Aorta (tissue), 4 donors: Measurements from ENCODE around the gene GFRA1. TPM values are rescaled to one million over a fixed set of nuclear protein-coding genes. Genes with fewer than 3 reads are reported as not detected.

ENCODE experiments used
- polyA plus RNA-seq, 2 donors: library from polyadenylated mRNA; stranded (reverse); fragments of 200-250 nt; gene quantifications; one replicate each; pipeline ENCODE4 v1.2.3, GENCODE V29; 2013
- total RNA-seq, 2 donors: library from RNA; stranded (reverse); fragmentation: NEBNext Ultra II Directional; extraction: Animal tissue kit (Norgen Biotek cat#: 25700); gene quantifications; one replicate each; pipeline ENCODE4 v1.2.1, GENCODE V29; 2021
- donor health status: healthy with polysubstance abuse.
- donor health status: Bipolar disorder and iron deficiency.
- donor health status: DM: no; HTN: no; CAD: no.
- donor health status: DM: yes; HTN: yes; CAD: no.

The GFRA1 gene
- total and polyA plus RNA-seq, 4 donors = under 0.01 to 27.1 (median 5.2) TPM

Other genes with a start within 250 kb of the GFRA1 start
- not detected for gene CCDC172, start 51.2 kb upstream of the GFRA1 start, total RNA-seq
- gene CCDC172, start 51.2 kb upstream of the GFRA1 start, polyA plus RNA-seq = not detected
- not detected for gene PNLIPRP3, start 154.6 kb upstream of the GFRA1 start, total RNA-seq
- not detected for gene PNLIPRP3, start 154.6 kb upstream of the GFRA1 start, polyA plus RNA-seq